ENCODE results near the gene SPDYE4.

Gene SPDYE4

DNA sequence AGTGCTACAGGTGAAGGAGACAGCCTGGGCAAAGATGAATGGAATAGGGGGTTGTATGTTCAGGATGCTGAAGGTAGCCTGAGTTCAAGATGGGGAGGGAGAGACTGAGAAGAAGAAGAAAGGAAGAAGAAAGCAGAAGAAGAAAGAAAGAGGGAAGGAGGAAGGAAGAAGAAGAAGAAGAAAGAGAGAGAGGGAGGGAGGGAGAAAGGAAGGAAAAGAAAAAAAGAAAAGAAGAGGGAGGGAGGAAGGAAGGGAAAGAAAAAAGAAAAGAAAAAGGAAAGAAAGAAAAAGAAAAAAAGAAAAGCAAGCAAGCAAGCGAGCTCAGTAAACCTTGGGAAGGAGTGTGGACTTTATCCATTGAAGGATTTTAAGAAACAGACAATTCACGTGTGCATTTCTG lies 21.6 kb downstream of the SPDYE4 start:
- DNase-seq: no peak

DNA sequence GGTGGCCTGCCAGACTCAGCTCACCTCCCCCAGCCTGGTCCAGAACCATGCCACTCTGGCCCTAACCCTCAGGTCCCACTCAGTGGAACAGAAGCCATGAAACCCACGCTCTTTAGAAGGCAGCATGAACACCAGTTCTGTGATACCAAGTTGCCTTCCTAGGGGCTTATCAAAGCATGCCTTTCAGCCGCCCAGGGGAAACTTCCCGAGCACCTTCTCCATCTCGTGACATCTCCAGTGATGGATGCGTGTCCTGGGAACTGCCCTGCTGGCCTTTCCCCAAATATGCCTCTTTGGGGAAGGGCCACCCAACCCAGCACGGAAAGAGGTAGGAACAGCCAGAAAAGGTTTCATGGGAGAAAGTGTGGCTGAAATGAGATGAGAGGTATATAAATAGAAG lies 22.0 kb downstream of the SPDYE4 start:
- DNase-seq: no peak

DNA sequence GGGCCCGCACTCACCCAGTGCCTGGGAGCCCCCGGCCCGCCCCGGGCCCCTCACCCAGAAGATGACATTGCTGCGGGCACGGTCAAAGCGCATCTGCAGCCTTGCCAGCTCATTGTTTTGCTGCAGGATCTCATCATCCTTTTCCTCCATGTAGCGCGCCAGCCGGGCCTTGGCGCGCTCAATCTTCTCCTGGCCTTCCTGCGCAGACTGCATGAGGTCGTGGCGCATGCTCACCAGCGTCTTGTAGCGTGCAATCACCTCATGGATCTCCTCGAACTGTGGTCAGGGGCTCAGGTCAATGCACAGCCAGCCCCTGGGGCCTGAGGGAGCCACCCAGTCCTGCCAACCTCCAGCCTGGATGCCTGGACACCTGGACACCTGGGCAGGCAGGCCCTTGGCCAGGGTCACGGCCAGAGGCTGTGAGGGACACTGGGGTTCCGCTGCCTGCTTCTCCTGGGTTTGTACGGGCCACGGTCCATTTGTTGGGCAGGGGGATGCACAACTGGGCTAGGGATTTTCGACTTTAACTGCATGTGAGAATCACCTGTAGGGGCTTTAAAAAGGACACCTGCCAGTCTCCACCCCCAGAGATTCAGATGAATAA lies 22.9 kb downstream of the SPDYE4 start:
- no peak for DNase-seq

DNA sequence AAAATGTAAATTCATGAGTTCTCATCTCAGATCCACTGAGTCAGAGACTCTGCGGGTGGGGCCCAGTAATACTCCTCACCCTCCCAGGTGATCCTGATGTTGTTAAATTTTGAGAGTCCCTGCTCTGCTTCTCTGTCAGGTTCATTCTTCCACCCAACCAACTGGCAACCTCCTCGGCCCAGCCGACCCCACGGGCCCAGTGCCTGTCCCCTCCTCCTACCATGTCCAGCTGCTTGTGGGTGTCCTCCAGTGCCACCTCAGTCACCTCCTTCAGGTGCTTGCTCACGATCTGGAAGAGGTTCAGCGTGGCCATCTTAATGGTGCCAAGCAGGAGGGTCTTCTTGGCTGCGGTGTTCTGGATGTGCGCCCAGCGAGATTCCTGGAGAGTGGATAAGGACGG lies 23.5 kb downstream of the SPDYE4 start:
- DNase-seq: no peak

DNA sequence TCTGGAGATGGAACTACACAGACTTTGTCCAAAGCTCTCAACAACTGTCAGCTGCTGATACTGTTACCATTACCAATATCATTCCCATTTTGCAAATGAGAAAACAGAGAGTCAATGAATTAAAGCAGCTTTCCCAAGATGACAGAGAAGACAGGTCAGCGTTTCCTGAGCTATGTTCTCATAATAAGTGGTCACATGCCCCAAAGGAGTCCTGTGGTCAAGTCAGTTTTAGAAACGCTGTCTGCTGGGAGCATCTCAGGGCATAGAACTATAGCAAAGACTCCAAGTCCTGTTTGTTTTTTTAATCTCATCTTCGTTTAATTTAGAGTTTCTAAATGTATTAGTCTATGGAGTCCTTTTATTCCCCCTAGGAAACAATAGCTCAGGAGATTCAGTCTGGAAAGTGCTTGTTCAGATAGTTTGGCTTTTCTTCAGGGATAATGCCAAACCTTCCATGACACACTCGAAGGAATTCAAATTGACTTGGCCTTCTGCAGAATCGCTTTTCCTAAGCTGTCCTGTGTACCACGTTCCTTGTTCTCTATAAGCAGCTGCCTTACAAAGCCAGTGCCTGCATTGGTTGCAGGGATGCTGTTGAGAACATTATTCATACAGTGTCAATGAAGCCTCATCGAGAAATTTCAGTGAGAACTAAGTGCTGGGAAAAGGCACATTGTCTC lies 25.8 kb downstream of the SPDYE4 start:
- DNase-seq: no peak

DNA sequence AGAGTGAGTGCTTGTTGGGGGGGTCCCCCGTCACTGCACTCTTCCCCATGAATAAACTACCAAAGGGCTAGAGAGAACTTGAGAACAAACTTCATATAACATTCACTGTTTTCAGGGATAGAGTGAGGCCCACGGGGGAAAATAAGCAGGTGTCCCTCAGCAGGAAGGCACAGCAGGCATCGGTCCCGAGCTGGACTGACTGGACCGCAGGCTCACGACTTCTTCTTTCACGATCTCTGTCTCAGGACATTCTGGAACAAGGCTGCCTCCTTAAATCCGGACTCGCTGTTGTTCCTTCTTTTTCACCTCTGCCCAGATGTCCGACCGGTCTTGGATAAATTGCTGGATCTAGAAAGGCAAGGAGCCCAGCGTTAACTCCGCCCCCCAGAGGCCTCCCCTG lies 28.5 kb downstream of the SPDYE4 start:
- DNase-seq: no peak

DNA sequence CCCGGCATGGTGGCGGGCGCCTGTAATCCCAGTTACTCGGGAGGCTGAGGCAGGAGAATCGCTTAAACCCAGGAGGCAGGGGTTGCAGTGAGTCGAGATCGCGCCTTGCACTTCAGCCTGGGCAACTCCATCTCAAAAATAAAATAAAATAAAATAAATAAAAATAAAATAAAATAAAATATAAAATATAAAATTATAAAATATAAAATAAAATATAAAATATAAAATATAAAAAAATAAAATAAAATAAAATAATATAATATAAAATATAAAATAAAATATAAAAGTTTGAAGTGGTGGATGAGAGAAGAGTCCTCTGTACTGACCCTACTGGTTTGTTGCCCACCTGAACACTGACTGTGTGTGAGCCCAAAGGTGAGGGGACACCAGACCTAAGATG lies 28.9 kb downstream of the SPDYE4 start:
- no peak for DNase-seq

DNA sequence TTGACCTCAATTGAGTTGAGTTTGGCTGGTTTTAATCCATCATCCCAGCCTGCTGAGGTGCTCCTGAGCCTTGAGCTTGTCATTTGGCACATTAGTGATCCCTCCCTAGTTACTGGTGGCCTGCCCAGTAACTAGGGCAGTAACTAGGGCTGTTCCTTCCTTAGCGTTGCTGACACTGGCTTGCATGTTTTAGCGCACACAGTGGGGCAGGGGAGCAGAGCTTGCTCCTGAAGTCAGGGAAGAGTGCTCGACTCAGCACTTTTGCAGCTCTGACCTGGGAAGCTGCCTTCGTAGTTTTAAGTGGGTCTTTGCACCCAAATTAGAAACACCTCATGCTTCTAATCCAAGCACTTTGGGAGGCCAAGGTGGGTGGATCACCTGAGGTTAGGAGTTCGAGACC lies 29.4 kb downstream of the SPDYE4 start:
- no peak for DNase-seq

DNA sequence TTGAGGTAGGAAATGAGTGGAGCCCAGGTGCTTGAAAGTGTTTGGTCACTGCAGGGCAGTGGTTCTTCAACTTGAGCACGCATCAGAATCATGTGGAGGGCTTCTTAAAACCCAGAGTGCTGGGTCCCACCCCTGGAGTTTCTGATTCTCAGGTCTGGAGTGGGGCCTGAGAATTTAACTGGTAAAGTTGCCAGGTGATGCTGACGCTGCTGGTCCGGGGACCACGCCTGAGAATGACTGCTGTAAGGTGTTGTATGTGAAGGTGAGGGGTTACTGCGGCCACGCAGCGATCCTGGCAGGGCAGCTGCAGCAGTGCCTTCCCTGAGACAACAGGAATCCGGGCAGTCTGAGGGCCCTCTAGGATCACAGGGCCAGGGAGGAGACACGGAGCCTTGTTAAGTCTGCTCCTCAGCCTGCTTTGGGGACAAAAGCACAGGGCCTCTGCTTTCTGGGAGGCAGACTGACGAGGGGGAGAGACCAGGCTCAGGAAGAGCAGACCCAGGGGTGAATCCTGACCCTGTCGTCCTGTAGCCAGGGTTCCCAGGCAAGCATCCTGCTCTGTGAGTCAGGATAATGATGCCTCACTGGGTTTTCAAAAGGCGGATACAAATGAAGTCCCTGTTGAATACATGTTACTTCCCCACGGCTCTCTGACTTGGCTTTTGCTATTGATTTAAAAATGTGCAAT lies 30.0 kb downstream of the SPDYE4 start:
- no peak for DNase-seq

DNA sequence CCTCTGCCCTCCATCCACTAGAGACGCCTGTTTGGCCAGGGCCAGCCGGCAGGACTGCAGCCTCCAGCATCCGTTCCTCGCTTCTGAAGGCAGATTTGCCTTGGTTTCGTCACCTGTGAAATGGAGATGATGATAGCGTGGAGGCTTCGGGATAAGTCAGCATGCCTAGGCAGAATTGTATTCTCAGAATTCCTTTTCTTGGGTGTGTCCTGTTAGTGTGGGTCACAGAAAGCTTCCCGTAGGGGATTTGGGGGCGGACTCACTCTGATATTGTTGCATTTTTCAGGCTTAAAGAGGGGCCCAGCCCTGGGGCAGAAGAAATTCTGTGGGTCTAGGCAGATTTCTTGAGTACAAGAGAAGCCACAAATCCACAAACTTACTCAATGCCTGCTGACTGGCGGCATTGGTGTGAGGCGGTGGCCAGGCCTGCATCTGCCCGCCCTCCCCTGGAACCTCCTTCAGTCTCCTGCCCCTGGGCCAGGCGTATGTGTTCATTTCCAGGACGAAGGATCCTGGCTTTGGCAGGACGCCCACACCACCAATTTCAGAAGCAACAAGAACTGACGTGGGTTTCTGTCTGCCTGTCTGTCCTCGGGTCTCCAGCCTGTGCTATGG lies 31.3 kb downstream of the SPDYE4 start:
- DNase-seq: no peak

DNA sequence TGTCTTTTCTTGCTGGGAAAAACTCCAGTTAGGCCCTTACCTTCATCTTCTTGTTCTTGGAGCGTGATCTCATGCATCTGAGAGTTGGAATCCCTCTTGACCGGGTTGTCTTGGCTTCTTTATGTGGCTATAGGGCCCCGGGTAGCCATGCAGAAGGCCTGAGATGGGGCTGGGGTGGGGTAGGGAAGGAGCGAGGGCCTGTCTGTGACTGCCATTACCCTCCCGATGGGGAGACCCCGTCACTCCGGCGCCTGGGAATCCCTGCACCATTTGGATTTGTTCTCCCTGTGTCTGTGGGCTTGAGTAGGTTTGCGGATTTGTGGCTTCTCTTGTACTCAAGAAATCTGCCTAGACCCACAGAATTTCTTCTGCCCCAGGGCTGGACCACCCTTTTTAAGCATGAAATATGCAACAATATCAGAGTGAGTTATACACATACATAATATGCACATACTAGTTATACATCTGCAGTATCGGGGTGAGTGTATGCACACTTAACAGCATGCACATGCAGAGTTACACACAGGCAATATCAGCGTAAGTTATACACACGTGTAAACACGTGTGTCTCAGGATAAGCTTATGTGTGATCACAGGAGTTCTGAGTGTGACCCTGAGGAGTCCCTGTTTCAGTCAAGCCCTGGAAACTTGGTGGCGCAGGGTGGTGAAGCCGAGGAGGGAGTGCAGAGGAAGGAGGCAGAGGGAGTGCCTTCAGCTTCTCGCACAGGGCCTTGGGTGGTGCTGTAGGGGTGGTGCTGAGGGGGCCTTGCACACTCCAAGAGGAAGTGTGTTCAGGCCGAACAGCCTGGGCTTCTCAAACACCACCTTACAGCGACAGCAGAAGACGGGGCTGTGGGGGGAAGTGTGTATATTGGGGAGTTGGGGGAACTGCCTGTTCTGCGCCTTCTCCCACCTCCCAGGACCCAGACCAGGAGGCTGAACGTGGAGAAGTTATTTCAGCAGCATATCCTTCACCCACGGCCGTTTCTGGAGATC lies 32.2 kb downstream of the SPDYE4 start:
- no peak for DNase-seq

DNA sequence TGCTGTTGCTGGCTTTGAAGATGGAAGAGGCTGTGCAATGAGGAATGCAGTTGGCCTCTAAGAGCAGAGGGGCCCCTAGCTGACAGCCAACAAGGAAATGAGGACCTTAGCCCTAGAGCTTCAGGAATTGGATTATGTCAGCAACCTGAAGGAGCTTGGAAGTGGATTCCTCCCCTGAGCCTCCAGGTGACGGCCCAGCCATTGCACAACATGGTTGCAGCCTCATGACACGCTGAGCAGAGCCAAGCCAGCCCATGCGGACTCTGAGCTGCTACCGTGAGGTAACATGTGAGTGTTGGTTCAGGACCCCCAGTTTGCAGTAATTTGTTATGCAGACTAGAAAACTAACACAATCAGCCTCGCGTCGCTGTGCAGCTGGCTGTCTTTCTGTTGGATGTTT lies 33.9 kb downstream of the SPDYE4 start:
- DNase-seq: no peak

DNA sequence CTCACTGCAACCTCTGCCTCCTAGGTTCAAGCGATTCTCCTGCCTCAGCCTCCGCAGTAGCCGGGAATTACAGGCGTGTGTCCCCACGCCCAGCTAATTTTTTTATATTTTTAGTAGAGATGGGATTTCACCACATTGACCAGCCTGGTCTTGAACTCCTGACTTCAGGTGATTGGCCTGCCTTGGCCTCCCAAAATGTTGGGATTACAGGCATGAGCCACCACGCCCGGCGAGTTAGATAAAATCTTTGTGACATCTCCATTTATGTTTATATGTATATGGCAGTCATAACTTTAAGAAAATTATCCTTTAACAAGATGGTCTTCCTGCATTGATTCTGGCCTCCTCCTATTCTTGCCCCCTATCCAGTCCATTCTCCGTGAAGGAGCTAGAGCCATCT lies 37.8 kb downstream of the SPDYE4 start:
- no peak for DNase-seq

DNA sequence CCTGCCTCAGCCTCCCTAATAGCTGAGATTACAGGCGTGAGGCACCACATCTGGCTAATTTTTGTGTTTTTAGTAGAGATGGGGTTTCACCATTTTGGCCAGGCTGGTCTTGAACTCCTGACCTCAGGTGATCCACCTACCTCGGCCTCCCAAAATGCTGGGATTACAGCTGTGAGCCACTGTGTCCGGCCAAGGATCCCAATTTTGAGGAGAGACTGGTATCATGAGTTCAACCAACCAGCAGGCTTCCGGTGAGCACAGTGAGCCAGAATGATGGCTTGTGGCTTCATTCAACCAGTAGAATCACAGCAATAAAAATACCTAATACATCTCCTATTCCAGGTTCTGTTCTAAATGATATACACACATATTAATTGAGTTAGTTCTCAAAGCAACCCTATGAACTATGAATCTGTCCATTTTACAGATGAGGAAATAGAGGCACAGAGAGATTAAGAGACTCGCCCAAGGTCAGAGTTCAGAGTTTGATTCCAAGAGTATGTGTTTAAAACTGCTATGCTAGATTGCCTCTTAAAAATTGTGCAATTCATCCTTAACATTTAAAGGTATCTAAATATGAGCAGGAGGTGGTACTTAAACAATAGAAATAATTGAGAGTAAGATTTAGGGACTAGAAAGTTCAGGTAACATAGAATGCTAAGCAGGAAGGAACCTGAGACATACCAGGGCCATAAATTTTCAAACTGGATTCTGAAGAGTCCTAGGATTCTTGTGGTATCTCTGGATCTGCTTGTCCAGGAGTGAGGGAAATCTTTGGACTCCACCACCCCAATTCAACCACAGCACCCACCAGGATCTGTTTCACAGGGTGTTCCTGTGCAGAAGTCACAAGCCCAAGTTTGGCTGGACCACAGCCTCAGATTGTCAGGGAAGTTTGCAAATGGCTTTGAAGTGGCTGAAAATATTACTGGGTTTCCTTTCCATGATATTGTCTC lies 38.8 kb downstream of the SPDYE4 start:
- DNase-seq: no peak

DNA sequence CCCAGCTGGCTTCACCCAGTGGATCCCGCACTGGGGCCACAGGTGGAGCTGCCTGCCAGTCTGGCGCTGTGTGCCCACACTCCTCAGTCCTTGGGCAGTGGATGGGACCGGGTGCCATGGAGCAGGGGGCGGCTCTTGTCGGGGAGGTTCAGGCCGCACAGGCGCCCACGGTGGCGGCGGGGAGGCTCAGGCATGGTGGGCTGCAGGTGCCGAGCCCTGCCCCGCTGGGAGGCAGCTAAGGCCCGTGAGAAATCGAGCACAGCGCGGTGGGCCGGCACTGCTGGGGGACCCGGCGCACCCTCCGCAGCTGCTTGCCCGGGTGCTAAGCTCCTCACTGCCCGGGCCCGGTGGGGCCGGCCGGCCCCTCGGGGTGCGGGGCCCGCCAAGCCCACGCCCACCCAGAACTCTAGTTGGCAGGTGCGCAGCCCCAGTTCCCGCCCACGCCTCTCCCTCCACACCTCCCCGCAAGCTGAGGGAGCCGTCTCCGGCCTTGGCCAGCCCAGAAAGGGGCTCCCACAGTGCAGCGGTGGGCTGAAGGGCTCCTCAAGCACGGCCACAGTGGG lies 40.3 kb downstream of the SPDYE4 start:
- DNase-seq: no peak

DNA sequence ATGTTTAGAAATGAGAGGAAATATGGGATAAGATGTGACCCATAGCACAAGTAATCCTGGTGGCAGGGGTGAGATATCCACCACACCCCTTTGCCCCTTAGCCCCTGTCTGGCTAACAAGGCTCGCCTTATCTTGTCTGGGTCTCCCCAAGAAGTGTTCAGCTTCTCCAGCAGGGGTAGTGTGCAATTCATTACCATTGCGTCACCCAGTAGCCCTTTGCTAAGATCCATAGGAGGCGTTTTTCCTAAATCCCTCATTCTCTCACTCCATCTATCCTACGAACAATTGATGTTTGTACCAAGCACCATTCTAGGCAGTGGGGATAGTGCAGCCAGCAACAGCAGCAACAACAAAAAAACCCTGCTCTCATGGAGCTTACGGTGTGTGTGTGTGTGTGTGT lies 44.5 kb downstream of the SPDYE4 start:
- DNase-seq: no peak

DNA sequence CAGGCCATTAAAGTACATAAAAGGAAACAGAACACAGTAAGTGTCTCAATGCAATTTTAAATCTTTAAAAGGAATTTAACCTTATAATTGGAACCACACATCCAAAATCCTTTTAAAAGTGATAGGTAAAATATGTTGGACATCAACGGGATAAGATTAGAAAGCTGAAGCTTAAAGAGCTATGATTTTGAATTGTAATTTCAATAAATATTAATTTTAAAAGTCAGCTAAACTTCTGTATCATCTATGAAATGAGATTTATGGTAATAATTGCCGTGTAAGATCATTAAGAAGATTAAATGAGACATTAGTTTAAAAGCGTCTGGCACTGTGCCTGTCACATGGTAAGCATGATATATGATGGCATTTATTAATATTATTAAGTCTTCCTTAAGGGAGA lies 45.0 kb downstream of the SPDYE4 start:
- DNase-seq: no peak

DNA sequence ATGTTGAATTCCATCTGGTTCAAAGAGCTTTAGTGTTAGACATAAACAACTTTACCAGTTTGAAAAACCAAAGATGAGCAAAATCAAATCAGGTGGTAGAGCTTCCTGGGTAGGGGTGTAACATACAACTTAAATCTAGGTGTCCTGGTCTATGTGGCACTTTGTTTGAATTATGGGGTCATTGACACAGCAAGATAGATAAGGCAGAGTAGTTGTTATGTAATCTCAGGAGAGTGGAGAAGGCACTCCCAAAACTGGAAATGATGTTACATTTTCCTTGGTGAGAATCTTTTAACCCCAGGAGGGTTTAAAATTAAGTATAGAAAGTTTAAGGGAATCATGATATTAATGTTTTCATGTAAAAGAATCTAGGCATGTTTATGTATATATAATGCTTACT lies 45.6 kb downstream of the SPDYE4 start:
- no peak for DNase-seq

DNA sequence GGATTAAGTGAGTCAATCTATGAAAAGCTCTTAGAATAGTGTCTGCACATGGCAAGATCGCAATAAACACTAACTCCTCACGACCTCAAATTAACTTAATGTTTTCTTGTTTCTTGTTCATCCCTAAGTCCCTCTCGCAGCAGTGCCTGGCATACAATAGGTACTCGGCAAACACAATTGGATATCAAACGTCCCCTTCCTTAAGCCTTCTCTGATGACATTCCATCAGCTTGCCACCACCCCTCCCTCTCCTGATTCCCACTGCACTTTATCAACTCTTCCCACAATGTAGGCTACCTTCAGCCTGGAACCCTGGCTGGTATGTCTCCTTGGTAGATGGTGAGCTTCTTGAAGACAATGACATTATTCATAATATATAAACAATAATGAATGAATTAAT lies 47.1 kb downstream of the SPDYE4 start:
- DNase-seq: no peak

DNA sequence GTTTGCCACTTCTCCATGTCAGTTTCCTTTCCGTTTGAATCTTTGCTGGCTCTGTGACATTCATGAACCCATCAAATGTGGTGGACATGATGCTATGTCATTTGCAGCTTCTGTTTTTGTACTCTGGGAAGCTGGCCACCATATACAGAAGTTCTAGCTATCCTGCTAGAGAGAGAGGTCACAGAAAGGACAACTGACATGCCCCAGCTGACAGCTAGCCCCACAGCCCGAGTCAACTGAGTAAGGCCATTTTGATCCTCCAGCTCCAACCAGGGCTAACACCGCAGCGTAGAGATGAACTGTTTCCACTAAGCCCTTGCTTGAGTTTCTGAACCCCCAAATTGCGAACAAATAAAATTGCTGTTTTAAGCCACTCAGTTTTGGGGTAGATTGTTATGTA lies 47.5 kb downstream of the SPDYE4 start:
- DNase-seq: no peak

DNA sequence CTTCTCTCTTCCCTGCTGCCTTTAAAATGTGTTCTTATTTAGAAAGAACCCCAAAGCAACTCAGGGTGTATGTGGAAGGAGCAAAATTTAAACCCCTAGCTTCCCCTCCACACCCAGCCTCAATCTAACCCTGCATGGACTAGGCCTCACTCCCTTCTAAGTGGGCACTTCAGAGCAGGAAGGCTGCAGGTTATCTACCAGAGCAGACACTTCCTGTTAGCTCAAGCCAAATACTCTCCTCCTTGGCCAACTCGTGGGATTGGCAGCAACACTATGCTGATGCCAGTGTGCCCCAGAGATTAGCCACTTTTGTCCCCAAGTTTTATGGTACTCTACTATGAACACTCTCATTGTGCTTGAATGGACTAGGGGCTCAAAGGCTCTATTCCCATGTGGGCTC lies 49.3 kb downstream of the SPDYE4 start:
- DNase-seq: no peak
